OCI-LY1 (cell line): ENCODE data around the gene PNKP.

ENCODE experiments used
- CTCF ChIP-seq: fragments of 200-600 bp; sonication (generic), shearing (Covaris generic); IDR thresholded peaks from 2 replicates; pipeline ENCODE4 v1.5.1; 2017; ENCODE audit warnings: mild to moderate bottlenecking, antibody characterized with exemption, low read length, moderate library complexity, mixed read lengths
- EZH2 ChIP-seq: fragments of 200-600 bp; sonication (generic), shearing (Covaris generic); IDR thresholded peaks from 2 replicates; pipeline ENCODE4 v1.8.0; 2017; ENCODE audit warnings: borderline replicate concordance, mixed run types, mild to moderate bottlenecking, antibody characterized with exemption, low read length, moderate library complexity, mixed read lengths

GRCh38 chr19:49850221-49850486 is 17.2 kb downstream of the PNKP start:
- TF ChIP-seq CTCF, result no peak
- no peak for TF ChIP-seq EZH2
